MM.1S (cell line): ENCODE measurements around the gene GRIK2.

Experiments
- CTCF ChIP-seq: fragments of 300-600 bp; sonication (generic); IDR thresholded peaks from 2 replicates; pipeline ENCODE4 v1.5.1; 2016; ENCODE audit warnings: antibody characterized with exemption, low read length, mixed read lengths
- EZH2 ChIP-seq: fragments of 300-600 bp; sonication (generic); optimal IDR thresholded peaks from 2 replicates; pipeline ENCODE3; 2017; ENCODE audit warnings: low read depth, mild to moderate bottlenecking, antibody characterized with exemption, low read length, mixed read lengths
- EZH2phosphoT487 ChIP-seq: fragments of 300-600 bp; sonication (generic); IDR thresholded peaks from 2 replicates; pipeline ENCODE4 v1.6.1; 2018; ENCODE audit warnings: antibody characterized with exemption, low read length

- TF ChIP-seq CTCF (no peak), EZH2 (no peak), EZH2phosphoT487 (no peak)
These were observed 269.6 kb downstream of the GRIK2 start for GRCh38 chr6:101663100-101663499.
